H9 (cell line): ENCODE measurements around the gene SGCD. TPM values are rescaled to one million over a fixed set of nuclear protein-coding genes. Genes with fewer than 3 reads are reported as not detected.

Experiments
- DNase-seq: peaks from one replicate; pipeline ENCODE4 v3.0.0-alpha.2; 2017
- H2AFZ ChIP-seq: one replicate; pipeline ENCODE4 v1.6.1; 2013; ENCODE audit warnings: mild to moderate bottlenecking, low read length, control low read depth, moderate library complexity
- H2AK5ac ChIP-seq: 2 replicates; pipeline ENCODE4 v1.6.1; 2013; ENCODE audit warnings: low read length, control low read depth, mixed read lengths; ENCODE audit not compliant: insufficient read length
- H2BK120ac ChIP-seq: one replicate; pipeline ENCODE4 v1.6.1; 2013; ENCODE audit warnings: low read depth, mild to moderate bottlenecking, low read length, control low read depth, inconsistent platforms; ENCODE audit not compliant: poor library complexity, severe bottlenecking
- H2BK12ac ChIP-seq: 2 replicates; pipeline ENCODE4 v1.6.1; 2013; ENCODE audit warnings: low read length, control low read depth, mixed read lengths, low read depth; ENCODE audit not compliant: insufficient read length
- H2BK15ac ChIP-seq: 2 replicates; pipeline ENCODE4 v1.6.1; 2013; ENCODE audit warnings: low read depth, low read length, control low read depth
- H2BK20ac ChIP-seq: one replicate; pipeline ENCODE4 v1.6.1; 2013; ENCODE audit warnings: low read depth, mild to moderate bottlenecking, low read length, control low read depth, inconsistent platforms; ENCODE audit not compliant: poor library complexity, severe bottlenecking
- H2BK5ac ChIP-seq: 2 replicates; pipeline ENCODE4 v1.6.1; 2013; ENCODE audit warnings: low read length, control low read depth, mixed read lengths; ENCODE audit not compliant: insufficient read length
- H3K14ac ChIP-seq: 2 replicates; pipeline ENCODE4 v1.6.1; 2013; ENCODE audit warnings: low read length, control low read depth; ENCODE audit not compliant: insufficient read depth
- H3K18ac ChIP-seq: 2 replicates; pipeline ENCODE4 v1.6.1; 2013; ENCODE audit warnings: low read depth, mild to moderate bottlenecking, mixed read lengths, low read length, control low read depth; ENCODE audit not compliant: insufficient read length
- H3K23ac ChIP-seq: 2 replicates; pipeline ENCODE4 v1.6.1; 2013; ENCODE audit warnings: low read length, control low read depth, mixed read lengths, low read depth; ENCODE audit not compliant: insufficient read length
- H3K23me2 ChIP-seq: 2 replicates; pipeline ENCODE4 v1.6.1; 2013; ENCODE audit warnings: low read depth, mild to moderate bottlenecking, mixed read lengths, low read length, control low read depth; ENCODE audit not compliant: insufficient read length, poor library complexity, severe bottlenecking
- H3K27ac ChIP-seq: 2 replicates; pipeline ENCODE4 v1.5.1; 2013; ENCODE audit warnings: low read length, control low read depth, mixed read lengths, low read depth; ENCODE audit not compliant: insufficient read length
- H3K27me3 ChIP-seq: 2 replicates; pipeline ENCODE4 v1.6.1; 2013; ENCODE audit warnings: low read length, control low read depth, inconsistent platforms; ENCODE audit not compliant: insufficient read depth
- H3K4ac ChIP-seq: 2 replicates; pipeline ENCODE4 v1.6.1; 2013; ENCODE audit warnings: low read depth, mild to moderate bottlenecking, control low read depth, inconsistent platforms, low read length, moderate library complexity
- H3K4me1 ChIP-seq: 2 replicates; pipeline ENCODE4 v1.6.1; 2013; ENCODE audit warnings: low read length, control low read depth, inconsistent platforms; ENCODE audit not compliant: insufficient read depth
- H3K4me2 ChIP-seq: 2 replicates; pipeline ENCODE4 v1.6.1; 2013; ENCODE audit warnings: low read length, control low read depth, mixed read lengths; ENCODE audit not compliant: insufficient read length, insufficient read depth
- H3K56ac ChIP-seq: 2 replicates; pipeline ENCODE4 v1.6.1; 2013; ENCODE audit warnings: low read depth, mild to moderate bottlenecking, mixed read lengths, low read length, control low read depth; ENCODE audit not compliant: insufficient read length
- H3K79me1 ChIP-seq: 2 replicates; pipeline ENCODE4 v1.6.1; 2013; ENCODE audit warnings: low read depth, mild to moderate bottlenecking, moderate library complexity, low read length, control low read depth, inconsistent platforms; ENCODE audit not compliant: insufficient read depth, poor library complexity, severe bottlenecking
- H3K79me2 ChIP-seq: 2 replicates; pipeline ENCODE4 v1.6.1; 2013; ENCODE audit warnings: low read length, control low read depth, inconsistent platforms; ENCODE audit not compliant: insufficient read depth
- H3K9ac ChIP-seq: 2 replicates; pipeline ENCODE4 v1.6.1; 2013; ENCODE audit warnings: low read length, control low read depth, mixed read lengths; ENCODE audit not compliant: insufficient read length; ENCODE audit errors: extremely low read depth
- H3K9me3 ChIP-seq: one replicate; pipeline ENCODE4 v1.6.1; 2013; ENCODE audit warnings: low read depth, low read length, inconsistent platforms; ENCODE audit not compliant: control insufficient read depth
- H3T11ph ChIP-seq: one replicate; pipeline ENCODE4 v1.6.1; 2013; ENCODE audit warnings: mild to moderate bottlenecking, low read length, control low read depth, inconsistent platforms
- H4K20me1 ChIP-seq: one replicate; pipeline ENCODE4 v1.6.1; 2013; ENCODE audit not compliant: control insufficient read depth, insufficient read length, insufficient read depth
- H4K5ac ChIP-seq: 2 replicates; pipeline ENCODE4 v1.6.1; 2013; ENCODE audit warnings: low read depth, mild to moderate bottlenecking, mixed read lengths, low read length, control low read depth; ENCODE audit not compliant: insufficient read length
- H4K8ac ChIP-seq: replicated peaks from 2 replicates; pipeline ENCODE4 v1.6.1; 2013; ENCODE audit warnings: low read length, control low read depth, mixed read lengths, low read depth; ENCODE audit not compliant: insufficient read length
- H4K91ac ChIP-seq: 2 replicates; pipeline ENCODE4 v1.6.1; 2013; ENCODE audit warnings: low read depth, mild to moderate bottlenecking, moderate library complexity, mixed read lengths, low read length, control low read depth; ENCODE audit not compliant: insufficient read length
- H3K27ac Mint-ChIP-seq, 3 experiments: 2 replicates in 2 of 3; 3 replicates in 1 of 3; pipeline ENCODE4 v1.8.0; 2020 to 2021; ENCODE audit warnings: mixed read lengths in 3 of 3, mild to moderate bottlenecking in 1 of 3, moderate library complexity in 1 of 3
- H3K27me3 Mint-ChIP-seq: 2 replicates; pipeline ENCODE4 v1.8.0; 2021; ENCODE audit warnings: low read depth, mild to moderate bottlenecking, moderate library complexity, mixed read lengths
- H3K36me3 Mint-ChIP-seq, 3 experiments: 2 replicates in 2 of 3; 3 replicates in 1 of 3; pipeline ENCODE4 v1.8.0; 2020 to 2021; ENCODE audit warnings: low read depth in 3 of 3, mixed read lengths in 3 of 3; ENCODE audit not compliant: insufficient read depth in 1 of 3
- H3K4me1 Mint-ChIP-seq, 2 experiments: 2 replicates each; pipeline ENCODE4 v1.8.0; 2020; ENCODE audit warnings: mixed read lengths in 2 of 2
- H3K4me3 Mint-ChIP-seq, 2 experiments: 2 replicates in 1 of 2; 3 replicates in 1 of 2; pipeline ENCODE4 v1.8.0; 2020 to 2021; ENCODE audit warnings: mild to moderate bottlenecking in 2 of 2, mixed read lengths in 2 of 2, moderate library complexity in 1 of 2
- H3K9me3 Mint-ChIP-seq, 2 experiments: 2 replicates in 1 of 2; 3 replicates in 1 of 2; pipeline ENCODE4 v1.8.0; 2020; ENCODE audit warnings: mild to moderate bottlenecking in 2 of 2, mixed read lengths in 2 of 2, moderate library complexity in 1 of 2
- CTCF ChIP-seq: fragments of 200-600 bp; sonication (generic); conservative IDR thresholded peaks from 3 replicates; pipeline ENCODE4 v1.8.0; 2021; ENCODE audit warnings: antibody characterized with exemption, mild to moderate bottlenecking
- WGBS: extraction: QIAGEN DNeasy Blood & Tissue Kit; methylation state at CpG from one replicate; pipeline ENCODE4 v1.1.7; 2013; ENCODE audit warnings: missing lambda C conversion rate, low lambda C conversion rate, mixed read lengths; ENCODE audit not compliant: insufficient read length; ENCODE audit errors: extremely low coverage; 5-methylcytosine and 5-hydroxymethylcytosine counted together
- total RNA-seq: library from RNA; stranded (reverse); gene quantifications from 2 replicates; pipeline ENCODE4 v1.2.1, GENCODE V29; 2021

Gene SGCD
- total RNA-seq, 1 experiment from 2014 or later = 0.11 TPM

- Histone ChIP-seq H3K79me2 (no peaks in the 10 kb centered on the region), H3K9me3 (no peaks in the 10 kb centered on the region), H3K9ac (no peak overlapping the region), H4K20me1 (no peaks in the 10 kb centered on the region), H3K23ac (no peak overlapping the region), H4K91ac (no peak overlapping the region), H4K8ac (no peak overlapping the region), H2BK120ac (no peak overlapping the region), H3K79me1 (no peaks in the 10 kb centered on the region), H3T11ph (no peak overlapping the region), H2BK15ac (no peak overlapping the region), H2BK5ac (no peak overlapping the region), H3K27me3 (no peaks in the 10 kb centered on the region), H4K5ac (no peak overlapping the region), H3K4me1 (no peaks in the 10 kb centered on the region), H3K14ac (no peak overlapping the region), H3K56ac (no peak overlapping the region), H2AK5ac (no peak overlapping the region), H2BK20ac (no peak overlapping the region), H3K4me2 (no peak overlapping the region), H3K18ac (no peak overlapping the region), H3K23me2 (no peaks in the 10 kb centered on the region), H3K4ac (no peak overlapping the region), H2AFZ (no peak overlapping the region), H3K27ac (no peak overlapping the region), H2BK12ac (no peak overlapping the region)
- H3K27ac Mint-ChIP-seq = no peak overlapping the region
- no peak for TF ChIP-seq CTCF
- H3K36me3 Mint-ChIP-seq = peaks cover 0 to 3% (median 0%) of the 10 kb centered on the region in 3 experiments; a peak in 2 of 7 replicates
- H3K9me3 Mint-ChIP-seq = no peaks in the 10 kb centered on the region; a peak in 2 of 5 replicates
- H3K4me1 Mint-ChIP-seq = peaks cover 2 to 3% of the 10 kb centered on the region in 2 experiments; a peak in 3 of 4 replicates
- DNase-seq = no peak
- no peak overlapping the region for H3K4me3 Mint-ChIP-seq
- H3K27me3 Mint-ChIP-seq = no peaks in the 10 kb centered on the region
- no CpG with 5 or more reads among the region's 1 CpG for WGBS
Measured at GRCh38 chr5:156409834-156410233, 82.9 kb downstream of the SGCD start.
